ENCODE measurements around the gene MAOA. TPM values are rescaled to one million over a fixed set of nuclear protein-coding genes. Genes with fewer than 3 reads are reported as not detected.

Gene MAOA
- 1 to 10 TPM; 5.5 to 7.0 TPM for total RNA-seq

GRCh38 chrX:43656005-43656494 lies at the start of gene MAOA:
MAOA (plus strand) TSS chrX:43656299; CDS start chrX:43656342, 43 bp downstream.

Other genes with a start within 250 kb of the MAOA start
- under 1 TPM in 1 of 2 donors, not detected in 1; 0.33 TPM for gene MAOB, start 226.2 kb downstream of the MAOA start, total RNA-seq